ENCODE measurements around the gene SLC31A1.
"Not testable (repeated sequence)": the region's sequence is repeated elsewhere in the genome, so short reads cannot be mapped to it uniquely, and the experiment has no call there.

The SLC31A1 gene

GRCh38 chr9:113221800-113222481 is 597 bp downstream of the SLC31A1 start:
- DNase-seq = no peak

- DNase-seq = no peak
Measured at GRCh38 chr9:113222482-113222841, 1.1 kb downstream of the SLC31A1 start.

- no peak for DNase-seq
Measured at GRCh38 chr9:113223963-113224362, 2.6 kb downstream of the SLC31A1 start.

GRCh38 chr9:113227436-113227835 is 6.1 kb downstream of the SLC31A1 start:
- DNase-seq = no peak

- DNase-seq = no peak
Measured at GRCh38 chr9:113228130-113228665, 6.9 kb downstream of the SLC31A1 start.

- DNase-seq = no peak
Measured at GRCh38 chr9:113231701-113232100, 10.4 kb downstream of the SLC31A1 start.

- DNase-seq = not testable (repeated sequence)
Measured at GRCh38 chr9:113235701-113236255, 14.4 kb downstream of the SLC31A1 start.

- no peak for DNase-seq
Measured at GRCh38 chr9:113237026-113237425, 15.7 kb downstream of the SLC31A1 start.

GRCh38 chr9:113238202-113238858 is 17.0 kb downstream of the SLC31A1 start:
- DNase-seq = no peak

- DNase-seq = no peak
Measured at GRCh38 chr9:113238859-113239232, 17.5 kb downstream of the SLC31A1 start.

- no peak for DNase-seq
Measured at GRCh38 chr9:113241161-113241560, 19.8 kb downstream of the SLC31A1 start.

- DNase-seq = no peak
Measured at GRCh38 chr9:113244556-113244955, 23.2 kb downstream of the SLC31A1 start.

GRCh38 chr9:113245894-113246293 is 24.6 kb downstream of the SLC31A1 start:
- no peak for DNase-seq

- no peak for DNase-seq
Measured at GRCh38 chr9:113246928-113247327, 25.6 kb downstream of the SLC31A1 start.

GRCh38 chr9:113247640-113248039 is 26.3 kb downstream of the SLC31A1 start:
- no peak for DNase-seq

- DNase-seq = not testable (repeated sequence)
Measured at GRCh38 chr9:113249661-113250060, 28.3 kb downstream of the SLC31A1 start.

- no peak for DNase-seq
Measured at GRCh38 chr9:113250807-113251206, 29.5 kb downstream of the SLC31A1 start.

- DNase-seq = no peak
Measured at GRCh38 chr9:113254991-113255390, 33.6 kb downstream of the SLC31A1 start.

- no peak for DNase-seq
Measured at GRCh38 chr9:113255438-113255837, 34.1 kb downstream of the SLC31A1 start.

GRCh38 chr9:113257863-113258262 is 36.5 kb downstream of the SLC31A1 start:
- no peak for DNase-seq

- DNase-seq = no peak
Measured at GRCh38 chr9:113258282-113258681, 36.9 kb downstream of the SLC31A1 start.

- DNase-seq = no peak
Measured at GRCh38 chr9:113261917-113262671, 40.8 kb downstream of the SLC31A1 start.

- DNase-seq = no peak
Measured at GRCh38 chr9:113266174-113266573, 44.8 kb downstream of the SLC31A1 start.

Measured in midbrain (tissue), 1 donor.